Small intestine (tissue), 16 donors: ENCODE data around the gene SERPINB12. TPM values are rescaled to one million over a fixed set of nuclear protein-coding genes. Genes with fewer than 3 reads are reported as not detected.

ENCODE experiments used
- DNase-seq, 2 donors: peaks; one replicate each; pipeline versions ENCODE4 v3.0.0 to v3.0.0-alpha.2; 2013
- FAIRE-seq: peaks from 2 replicates; lab custom pipeline; 2012; peaks lifted over from hg19 to GRCh38; lab: Jason Lieb, UNC
- H3K27ac ChIP-seq, 3 donors: one replicate each; pipeline ENCODE4 v1.5.1; 2013; ENCODE audit warnings: low read length in 2 of 3, mild to moderate bottlenecking in 2 of 3, control low read depth in 1 of 3, inconsistent platforms in 1 of 3, low read depth in 1 of 3, moderate library complexity in 1 of 3
- H3K27me3 ChIP-seq, 3 donors: one replicate each; pipeline ENCODE4 v1.6.1; 2013; ENCODE audit warnings: low read length in 3 of 3, inconsistent platforms in 1 of 3; ENCODE audit not compliant: control insufficient read depth in 3 of 3, insufficient read depth in 3 of 3
- H3K36me3 ChIP-seq, 3 donors: one replicate each; pipeline ENCODE4 v1.6.1; 2013; ENCODE audit warnings: low read length in 3 of 3, inconsistent platforms in 1 of 3, low read depth in 1 of 3, mild to moderate bottlenecking in 1 of 3, moderate library complexity in 1 of 3; ENCODE audit not compliant: control insufficient read depth in 3 of 3, insufficient read depth in 2 of 3
- H3K4me1 ChIP-seq, 3 donors: one replicate each; pipeline ENCODE4 v1.6.1; 2013; ENCODE audit warnings: low read length in 2 of 3, inconsistent platforms in 1 of 3, low read depth in 1 of 3, mild to moderate bottlenecking in 1 of 3, moderate library complexity in 1 of 3; ENCODE audit not compliant: control insufficient read depth in 3 of 3, insufficient read depth in 2 of 3
- H3K4me3 ChIP-seq, 3 donors: one replicate each; pipeline ENCODE4 v1.5.1; 2013; ENCODE audit warnings: low read length in 3 of 3, control low read depth in 1 of 3, inconsistent platforms in 1 of 3, low read depth in 1 of 3, mild to moderate bottlenecking in 1 of 3, moderate library complexity in 1 of 3
- H3K9me3 ChIP-seq, 2 donors: one replicate each; pipeline ENCODE4 v1.6.1; 2013; ENCODE audit warnings: low read depth in 1 of 2, low read length in 1 of 2; ENCODE audit not compliant: control insufficient read depth in 2 of 2, insufficient read depth in 1 of 2
- WGBS, 3 donors: extraction: QIAGEN DNeasy Blood & Tissue Kit; methylation state at CpG; one replicate each; pipeline ENCODE4 v1.1.7; 2013; 5-methylcytosine and 5-hydroxymethylcytosine counted together
- long read RNA-seq, 10 donors: transcript quantifications; one replicate each; lab custom pipeline, GENCODE V29; 2026
- polyA plus RNA-seq, 4 donors: library from polyadenylated mRNA; stranded (reverse) in 3 of 4; unstranded in 1 of 4; fragments of 200-250 nt in 3 of 4; fragments of 120-200 nt in 1 of 4; gene quantifications; one replicate each; pipeline versions ENCODE4 v1.2.1 to v1.2.3, GENCODE V29; 2013
- donor health status: healthy with polysubstance abuse.
- donor health status: control.
- donor health status: control.
- donor health status: Bipolar disorder and iron deficiency.
- donor health status: healthy.

Gene SERPINB12
- not detected for polyA plus RNA-seq
- long read RNA-seq, donor 1, result 0 reads
- long read RNA-seq, donor 2, result 0 reads
- long read RNA-seq, donor 3, result 0 reads
- long read RNA-seq, donor 4, result 0 reads
- long read RNA-seq, donor 5, result 0 reads
- long read RNA-seq, donor 6, result 0 reads
- long read RNA-seq, donor 7, result 0 reads
- long read RNA-seq, donor 8, result 0 reads
- long read RNA-seq, donor 9, result 0 reads
- long read RNA-seq, donor 10, result 0 reads

DNA sequence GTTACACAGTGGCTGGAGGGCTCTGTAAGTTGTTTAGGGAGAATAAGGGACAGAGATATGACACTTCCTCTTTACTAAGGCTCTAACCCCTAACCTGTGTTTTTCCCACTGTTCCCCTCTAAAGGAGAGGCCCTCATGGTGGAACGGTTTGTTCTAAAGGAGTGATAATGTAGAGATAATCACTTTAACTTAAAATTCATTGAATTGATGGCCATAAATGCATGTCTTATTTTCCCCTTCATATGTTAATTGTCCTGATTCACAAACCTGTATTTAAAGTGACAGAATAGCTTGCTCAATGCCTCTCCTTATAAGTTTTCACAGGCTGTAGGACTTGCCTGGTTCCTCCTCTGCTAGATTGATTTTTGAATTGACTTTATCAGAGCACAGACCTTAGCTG lies at the start of gene SERPINB12:
Gene SERPINB12 (plus strand): TSS at position 301 of the 400 bp plus-strand sequence. CDS start 13,791 bp downstream, outside the sequence.
- 61 to 69% (median 63%) methylated on average over 1 of the region's 1 CpG for WGBS, 3 donors
- Histone ChIP-seq H3K27me3 (no peaks in the 10 kb centered on the region), H3K4me3 (no peak within 1 kb of the TSS), H3K27ac (no peak within 1 kb of the TSS), H3K36me3 (no peaks in the 10 kb centered on the region), H3K4me1 (no peaks in the 10 kb centered on the region), H3K9me3 (no peaks in the 10 kb centered on the region)
- DNase-seq (no peak), FAIRE-seq (no peak)

DNA sequence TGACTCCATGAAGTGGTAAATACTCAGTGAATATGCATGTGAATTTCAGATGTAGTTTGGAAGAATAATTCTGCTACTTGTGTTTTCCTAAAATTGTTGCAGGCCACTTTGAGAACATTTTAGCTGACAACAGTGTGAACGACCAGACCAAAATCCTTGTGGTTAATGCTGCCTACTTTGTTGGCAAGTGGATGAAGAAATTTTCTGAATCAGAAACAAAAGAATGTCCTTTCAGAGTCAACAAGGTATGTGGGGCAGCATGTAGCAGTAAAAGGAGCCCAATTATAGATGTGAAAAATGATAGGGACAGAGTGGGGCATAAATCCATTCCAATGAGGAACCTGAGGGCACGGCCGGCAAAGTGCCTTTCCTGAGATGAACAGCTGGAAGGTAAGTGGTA lies 49.3 kb upstream of the SERPINB12 start:
- FAIRE-seq, result no peak
- 15 to 54% (median 31%) methylated on average over 3 of the region's 3 CpGs for WGBS, 3 donors

GRCh38 chr18:63495675-63496074 lies 46.5 kb upstream of the SERPINB12 start:
- no peak for FAIRE-seq
- Histone ChIP-seq H3K27me3 (no peaks in the 10 kb centered on the region), H3K4me3 (no peak overlapping the region), H3K4me1 (peaks cover 0 to 2% (median 0%) of the 10 kb centered on the region in 3 donors), H3K36me3 (peaks cover 0 to 3% (median 0%) of the 10 kb centered on the region in 3 donors), H3K9me3 (no peaks in the 10 kb centered on the region), H3K27ac (no peak overlapping the region)
- WGBS, 3 donors, result 49 to 79% (median 60%) methylated on average over 2 of the region's 2 CpGs
- DNase-seq, result no peak

More for the DNA sequence above, 49.3 kb upstream of the SERPINB12 start:
- no peak overlapping the region for H3K27ac ChIP-seq
- no peaks in the 10 kb centered on the region for H3K27me3 ChIP-seq
- no peak overlapping the region for H3K4me3 ChIP-seq
- H3K4me1 ChIP-seq, result peaks cover 0 to 2% (median 0%) of the 10 kb centered on the region in 3 donors
- H3K9me3 ChIP-seq, result no peaks in the 10 kb centered on the region
- H3K36me3 ChIP-seq, result peaks cover 0 to 1% (median 0%) of the 10 kb centered on the region in 3 donors
- no peak for DNase-seq

- peak; percentile 38 to 52 for DNase-seq
- H3K4me3 ChIP-seq, result no peak overlapping the region
- no peaks in the 10 kb centered on the region for H3K27me3 ChIP-seq
- WGBS, 3 donors, result 25 to 51% (median 48%) methylated on average over 2 of the region's 2 CpGs
- no peak overlapping the region for H3K27ac ChIP-seq
- H3K4me1 ChIP-seq, result no peaks in the 10 kb centered on the region
- no peak for FAIRE-seq
- H3K9me3 ChIP-seq, result no peaks in the 10 kb centered on the region
- H3K36me3 ChIP-seq, result no peaks in the 10 kb centered on the region
Observed at GRCh38 chr18:63505566-63506335, 36.4 kb upstream of the SERPINB12 start.

DNA sequence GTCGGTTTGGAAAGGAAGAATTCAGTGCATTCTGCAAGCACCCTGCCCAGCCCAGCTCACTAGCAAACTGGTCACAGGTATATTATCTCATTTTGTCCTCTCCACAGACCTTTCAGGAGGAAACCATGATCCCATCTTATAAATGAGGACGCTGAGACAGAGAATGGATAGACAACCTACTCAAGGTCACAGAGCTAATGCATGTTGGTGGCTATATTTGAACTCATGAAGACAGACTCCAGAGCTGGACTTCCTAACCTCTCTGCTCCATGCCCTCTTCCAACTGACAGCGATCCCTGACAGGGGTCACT lies 35.9 kb upstream of the SERPINB12 start:
- no peaks in the 10 kb centered on the region for H3K36me3 ChIP-seq
- H3K4me1 ChIP-seq, result no peaks in the 10 kb centered on the region
- DNase-seq (no peak), FAIRE-seq (no peak)
- WGBS, 3 donors, result 41 to 68% (median 55%) methylated on average over 3 of the region's 3 CpGs
- no peak overlapping the region for H3K4me3 ChIP-seq
- no peaks in the 10 kb centered on the region for H3K27me3 ChIP-seq
- no peaks in the 10 kb centered on the region for H3K9me3 ChIP-seq
- no peak overlapping the region for H3K27ac ChIP-seq

DNA sequence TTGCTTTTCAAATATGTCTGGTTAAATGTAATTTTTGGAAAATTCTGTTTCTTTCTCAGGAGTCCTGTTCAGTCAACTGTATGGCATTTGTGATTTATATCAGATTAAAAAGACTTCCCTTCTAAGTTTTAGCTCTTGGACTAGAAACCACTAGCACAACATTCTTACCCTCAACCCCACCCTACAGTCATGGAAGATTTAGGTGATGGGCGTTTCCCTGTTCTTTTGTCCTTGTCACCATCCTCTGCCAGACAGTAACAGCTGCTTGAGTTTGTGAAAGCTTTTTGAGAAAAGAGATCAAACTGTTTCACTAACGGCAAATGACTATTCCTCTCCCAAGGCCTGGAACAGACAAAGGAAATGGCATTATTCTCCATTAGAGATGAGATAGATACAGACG lies 33.6 kb upstream of the SERPINB12 start:
- 42 to 52% (median 49%) methylated on average over 3 of the region's 3 CpGs for WGBS, 3 donors
- no peak for FAIRE-seq
- Histone ChIP-seq H3K27ac (no peak overlapping the region), H3K9me3 (no peaks in the 10 kb centered on the region), H3K36me3 (no peaks in the 10 kb centered on the region), H3K4me3 (no peak overlapping the region), H3K27me3 (no peaks in the 10 kb centered on the region), H3K4me1 (no peaks in the 10 kb centered on the region)
- DNase-seq, result no peak

- Histone ChIP-seq H3K4me3 (no peak overlapping the region), H3K27me3 (no peaks in the 10 kb centered on the region), H3K36me3 (no peaks in the 10 kb centered on the region), H3K4me1 (no peaks in the 10 kb centered on the region), H3K9me3 (no peaks in the 10 kb centered on the region), H3K27ac (no peak overlapping the region)
- DNase-seq (peak; percentile 32), FAIRE-seq (no peak)
- WGBS, 3 donors, result 20 to 32% (median 31%) methylated on average over 7 of the region's 7 CpGs
Observed at GRCh38 chr18:63511285-63511684, 30.9 kb upstream of the SERPINB12 start.

DNA sequence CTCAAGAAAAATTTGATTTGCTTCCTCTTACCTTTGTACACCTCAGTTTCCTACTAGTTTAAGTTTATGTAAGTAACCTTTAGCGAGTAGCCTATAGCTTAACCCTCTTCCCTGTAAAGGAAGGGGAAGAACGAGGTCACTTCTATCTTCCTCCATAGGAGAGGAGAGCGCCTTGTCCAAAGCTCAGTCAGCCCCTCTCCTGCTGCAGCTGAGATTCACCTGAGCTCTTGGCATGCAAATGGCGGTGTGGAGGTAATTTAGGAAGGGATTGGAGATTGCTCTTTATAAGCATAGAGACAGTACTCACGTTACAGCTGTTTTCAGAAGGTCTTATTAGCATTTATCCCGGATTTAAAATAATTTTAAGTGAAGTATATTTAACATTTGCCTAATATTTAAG lies 27.8 kb upstream of the SERPINB12 start:
- FAIRE-seq (no peak), DNase-seq (no peak)
- H3K4me1 ChIP-seq, result no peaks in the 10 kb centered on the region
- no peaks in the 10 kb centered on the region for H3K36me3 ChIP-seq
- 68 to 75% (median 69%) methylated on average over 6 of the region's 6 CpGs for WGBS, 3 donors
- H3K4me3 ChIP-seq, result no peak overlapping the region
- H3K27ac ChIP-seq, result no peak overlapping the region
- no peaks in the 10 kb centered on the region for H3K27me3 ChIP-seq
- H3K9me3 ChIP-seq, result no peaks in the 10 kb centered on the region
